CD4-positive, alpha-beta T cell treated with Interleukin-2 at 100 ng/mL for 4 hours (primary cell): ENCODE results near the gene IFI6.

Experiments used
- DNase-seq: peaks from one replicate; pipeline ENCODE4 v3.0.0-alpha.2; 2020; ENCODE audit warnings: low spot score

IFI6 gene

GRCh38 chr1:27672750-27673112, 739 bp upstream of the IFI6 start:
- no peak for DNase-seq

GRCh38 chr1:27669876-27670275, 2.1 kb downstream of the IFI6 start:
- DNase-seq: no peak

- DNase-seq: peak; percentile 90
Measured at GRCh38 chr1:27668808-27669723, 2.9 kb downstream of the IFI6 start.

GRCh38 chr1:27668121-27668807, 3.7 kb downstream of the IFI6 start:
- DNase-seq: no peak

GRCh38 chr1:27666791-27667254, 5.2 kb downstream of the IFI6 start:
- DNase-seq: no peak

- no peak for DNase-seq
Measured at GRCh38 chr1:27666294-27666693, 5.7 kb downstream of the IFI6 start.

GRCh38 chr1:27665016-27665651, 6.9 kb downstream of the IFI6 start:
- DNase-seq: no peak

GRCh38 chr1:27664291-27664690, 7.7 kb downstream of the IFI6 start:
- no peak for DNase-seq

- DNase-seq: peak; percentile 94
Measured at GRCh38 chr1:27662707-27663393, 9.1 kb downstream of the IFI6 start.

- no peak for DNase-seq
Measured at GRCh38 chr1:27662261-27662660, 9.7 kb downstream of the IFI6 start.

- no peak for DNase-seq
Measured at GRCh38 chr1:27661412-27662075, 10.4 kb downstream of the IFI6 start.

- DNase-seq: peak; percentile 33
Measured at GRCh38 chr1:27660300-27660835, 11.6 kb downstream of the IFI6 start.

- DNase-seq: peak; percentile 87
Measured at GRCh38 chr1:27659497-27660299, 12.3 kb downstream of the IFI6 start.

GRCh38 chr1:27658951-27659496, 13.0 kb downstream of the IFI6 start:
- no peak for DNase-seq

GRCh38 chr1:27656157-27656893, 15.7 kb downstream of the IFI6 start:
- no peak for DNase-seq

- no peak for DNase-seq
Measured at GRCh38 chr1:27655151-27655937, 16.6 kb downstream of the IFI6 start.

GRCh38 chr1:27652111-27652864, 19.7 kb downstream of the IFI6 start:
- no peak for DNase-seq
